ENCODE data around the gene INPP5J. TPM values are rescaled to one million over a fixed set of nuclear protein-coding genes. Genes with fewer than 3 reads are reported as not detected.
"Not testable (repeated sequence)": the region's sequence is repeated elsewhere in the genome, so short reads cannot be mapped to it uniquely, and the experiment has no call there.

Gene INPP5J
- polyA plus RNA-seq, 3 donors: 3.6 to 5.4 (median 4.1) TPM

DNA sequence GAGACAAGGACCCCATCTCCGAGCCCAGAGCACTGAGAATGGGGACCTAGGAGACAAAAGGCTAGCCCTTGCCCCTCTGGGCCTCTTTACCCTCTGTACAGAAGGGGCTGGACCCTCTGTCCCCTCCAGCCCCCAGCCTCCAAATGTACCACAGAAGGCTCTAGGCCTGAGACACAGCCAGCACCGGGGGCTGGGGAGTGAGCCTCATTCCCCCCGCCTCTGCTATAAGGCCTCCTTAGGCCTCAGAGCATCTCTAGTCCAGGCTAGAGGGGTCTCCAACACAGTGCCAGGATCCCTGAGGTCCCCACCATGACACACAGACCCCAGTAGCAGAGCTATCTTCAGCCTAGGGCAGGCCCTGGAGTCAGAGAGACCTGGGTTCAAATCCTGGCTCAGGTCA, 36.8 kb upstream of the INPP5J start:
- no peak for DNase-seq (ENCODE audit: extremely low read depth in 1 of 11, low read depth in 9 of 11, low spot score in 4 of 11)

DNA sequence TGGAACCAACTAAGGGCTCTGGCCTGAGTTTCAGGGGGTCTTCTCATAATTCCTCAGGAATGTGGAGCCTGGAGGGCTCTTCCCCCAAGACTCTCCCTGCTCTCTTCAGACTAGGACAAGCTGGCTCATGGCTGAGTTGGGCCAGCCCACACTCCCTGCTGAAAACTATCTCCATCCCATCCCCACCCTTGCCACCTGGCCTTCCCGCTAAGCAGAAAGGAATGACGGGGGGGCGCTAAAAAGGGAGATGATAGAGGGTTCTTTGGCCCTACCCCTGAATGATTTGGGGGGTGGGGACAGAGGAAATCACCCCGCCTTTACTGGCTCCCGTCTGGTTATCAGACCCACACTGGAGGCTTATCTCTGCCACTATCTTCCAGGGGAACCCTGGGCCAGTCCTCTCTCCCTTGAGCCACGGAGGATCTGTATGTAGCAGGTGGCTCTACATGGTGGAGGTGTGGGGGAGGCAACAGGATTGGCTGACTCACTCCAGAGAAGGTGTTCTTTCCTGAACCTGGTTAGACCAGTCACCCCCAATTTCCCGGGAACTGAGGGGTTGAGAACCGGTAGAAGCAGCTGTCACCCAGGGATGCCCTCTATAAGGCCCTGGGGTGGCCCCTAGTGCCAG, 35.9 kb upstream of the INPP5J start:
- no peak for DNase-seq (ENCODE audit: extremely low read depth in 1 of 11, low read depth in 9 of 11, low spot score in 4 of 11)

DNA sequence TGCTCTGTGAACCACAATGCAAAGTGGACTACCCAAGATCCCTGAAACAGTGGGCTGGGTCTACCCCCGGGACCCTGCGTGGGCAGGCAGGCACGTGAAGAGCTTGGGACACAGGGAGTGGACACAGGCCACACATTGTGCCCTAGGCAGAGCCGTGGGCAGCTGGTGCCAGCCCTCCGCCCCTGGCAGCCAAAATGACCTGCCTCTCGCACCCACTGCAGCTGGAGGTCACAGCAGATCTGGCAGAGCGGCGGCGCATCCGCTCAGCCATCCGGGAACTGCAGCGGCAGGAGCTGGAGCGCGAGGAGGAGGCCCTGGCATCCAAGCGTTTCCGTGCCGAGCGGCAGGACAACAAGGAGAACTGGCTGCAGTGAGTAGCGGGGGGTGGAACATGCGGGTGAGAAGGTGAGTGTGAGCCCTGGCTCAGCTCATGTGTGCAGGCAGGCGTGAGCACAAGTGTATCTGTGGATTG, 35.0 kb upstream of the INPP5J start:
- DNase-seq (ENCODE audit: extremely low read depth in 1 of 11, low read depth in 9 of 11, low spot score in 4 of 11): no peak

GRCh38 chr22:31088233-31088986, 34.4 kb upstream of the INPP5J start:
- DNase-seq (ENCODE audit: extremely low read depth in 1 of 11, low read depth in 9 of 11, low spot score in 4 of 11): no peak

GRCh38 chr22:31089160-31090100, 33.3 kb upstream of the INPP5J start:
- no peak for DNase-seq (ENCODE audit: extremely low read depth in 1 of 11, low read depth in 9 of 11, low spot score in 4 of 11)

DNA sequence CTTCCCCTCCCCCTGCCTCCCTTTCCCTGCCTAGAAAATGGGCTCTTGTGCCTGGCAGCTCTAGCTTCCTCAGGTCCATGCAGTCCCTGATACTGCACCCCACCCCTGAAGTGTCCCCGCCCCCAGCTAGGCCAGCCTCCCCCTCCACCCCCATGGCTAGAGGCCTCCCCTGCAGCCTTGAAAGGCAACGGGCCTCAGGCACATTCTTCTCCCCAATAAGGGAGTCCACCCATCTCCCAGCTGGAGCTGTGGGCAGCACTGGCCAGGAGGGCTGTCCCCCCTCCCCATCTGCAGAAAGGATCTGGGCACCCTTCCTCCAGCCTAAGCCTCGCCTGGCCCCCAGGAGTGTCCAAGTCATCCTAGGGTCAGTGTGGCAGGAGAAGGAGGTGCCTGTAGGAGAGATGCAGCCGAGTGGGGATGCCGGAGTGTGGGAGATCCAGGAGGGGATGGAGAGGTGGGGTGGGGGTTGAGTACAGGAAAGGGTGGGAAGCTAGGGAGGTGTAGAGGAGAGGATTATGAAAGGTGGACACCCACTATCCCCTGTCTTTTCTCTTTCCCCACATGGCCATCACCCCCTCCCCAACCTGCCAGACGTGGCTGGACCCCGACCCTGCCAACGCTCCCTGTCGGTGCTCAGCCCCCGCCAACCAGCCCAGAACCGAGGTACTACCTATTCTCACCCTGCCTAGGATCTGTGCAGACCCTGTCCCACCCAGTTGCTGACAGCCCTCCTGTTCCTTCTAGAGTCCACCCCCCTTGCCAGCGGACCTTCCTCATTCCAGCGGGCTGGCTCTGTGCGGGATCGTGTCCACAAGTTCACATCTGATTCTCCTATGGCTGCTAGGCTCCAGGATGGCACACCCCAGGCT, 32.3 kb upstream of the INPP5J start:
- no peak for DNase-seq (ENCODE audit: extremely low read depth in 1 of 11, low read depth in 9 of 11, low spot score in 4 of 11)

- DNase-seq (ENCODE audit: extremely low read depth in 1 of 11, low read depth in 9 of 11, low spot score in 4 of 11): no peak
These were observed 31.4 kb upstream of the INPP5J start for GRCh38 chr22:31091106-31091975.

DNA sequence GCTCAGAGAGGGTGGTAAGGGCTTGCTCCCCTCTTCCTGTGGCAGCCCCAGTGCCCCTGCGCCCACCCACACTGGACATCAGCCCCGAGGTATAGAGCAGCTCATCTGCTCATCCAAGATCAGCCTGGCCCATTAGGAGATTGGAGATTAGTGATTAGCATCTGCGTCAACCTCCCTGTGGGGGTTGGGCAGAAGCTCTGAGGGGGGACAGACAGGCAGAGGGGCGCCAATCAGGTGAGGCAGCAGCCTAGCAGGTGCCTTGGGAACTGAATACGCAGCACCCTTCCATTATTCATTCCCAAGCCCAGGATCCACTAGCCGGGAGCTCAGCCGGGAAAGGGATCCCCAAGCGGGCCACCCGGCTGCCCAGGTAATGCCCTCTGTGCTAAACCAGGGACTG, 30.6 kb upstream of the INPP5J start:
- no peak for DNase-seq (ENCODE audit: extremely low read depth in 1 of 11, low read depth in 9 of 11, low spot score in 4 of 11)

- no peak for DNase-seq (ENCODE audit: extremely low read depth in 1 of 11, low read depth in 9 of 11, low spot score in 4 of 11)
These were observed 29.5 kb upstream of the INPP5J start for GRCh38 chr22:31093086-31093850.

- DNase-seq (ENCODE audit: extremely low read depth in 1 of 11, low read depth in 9 of 11, low spot score in 4 of 11): no peak
These were observed 28.7 kb upstream of the INPP5J start for GRCh38 chr22:31094021-31094551.

DNA sequence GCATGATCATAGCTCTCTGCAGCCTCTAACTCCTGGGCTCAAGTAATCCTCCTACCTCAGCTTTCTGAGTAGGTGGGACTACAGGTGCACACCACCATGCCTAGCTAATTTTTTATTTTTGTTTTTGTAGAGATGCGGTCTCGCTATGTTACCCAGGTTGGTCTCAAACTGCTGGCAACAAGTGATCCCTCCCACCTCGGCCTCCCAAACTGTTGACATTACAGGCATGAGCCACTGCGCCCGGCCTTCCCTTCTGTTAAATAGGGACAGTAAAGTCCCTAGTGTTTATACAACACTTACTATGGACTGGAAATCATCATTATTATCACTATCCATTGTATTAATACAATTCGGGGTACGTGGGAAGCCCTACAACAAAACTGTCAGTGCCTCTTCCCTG, 28.0 kb upstream of the INPP5J start:
- DNase-seq (ENCODE audit: extremely low read depth in 1 of 11, low read depth in 9 of 11, low spot score in 4 of 11): no peak

DNA sequence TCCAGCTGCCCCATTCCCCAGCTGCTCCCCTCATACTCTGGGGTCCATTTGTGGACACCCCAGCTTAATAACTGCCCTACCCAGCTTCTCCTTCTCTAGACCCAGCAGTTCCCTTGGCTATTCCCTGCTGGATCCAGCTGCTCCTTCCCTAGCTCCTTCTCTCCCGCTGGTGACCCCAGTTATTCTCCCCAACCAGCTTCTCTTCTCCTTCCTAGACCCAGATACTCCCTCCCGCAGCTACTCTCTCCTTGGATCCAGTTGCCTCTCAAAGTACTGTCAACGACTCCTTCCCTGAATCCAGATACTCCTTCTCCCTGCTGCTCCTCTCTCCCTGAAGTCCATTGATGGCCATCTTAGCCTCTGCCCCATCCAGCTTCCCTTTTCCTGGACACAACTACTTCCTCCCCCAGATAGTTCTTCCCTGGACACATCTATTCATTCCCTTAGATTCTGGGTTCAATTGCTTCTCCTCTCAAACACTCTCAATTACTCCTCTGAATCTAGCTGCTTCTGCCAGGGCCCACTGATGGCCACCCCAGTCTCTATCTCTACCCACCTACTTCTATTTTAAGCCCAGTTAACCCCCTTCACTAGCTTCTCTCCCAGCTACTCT, 27.0 kb upstream of the INPP5J start:
- no peak for DNase-seq (ENCODE audit: extremely low read depth in 1 of 11, low read depth in 9 of 11, low spot score in 4 of 11)

DNA sequence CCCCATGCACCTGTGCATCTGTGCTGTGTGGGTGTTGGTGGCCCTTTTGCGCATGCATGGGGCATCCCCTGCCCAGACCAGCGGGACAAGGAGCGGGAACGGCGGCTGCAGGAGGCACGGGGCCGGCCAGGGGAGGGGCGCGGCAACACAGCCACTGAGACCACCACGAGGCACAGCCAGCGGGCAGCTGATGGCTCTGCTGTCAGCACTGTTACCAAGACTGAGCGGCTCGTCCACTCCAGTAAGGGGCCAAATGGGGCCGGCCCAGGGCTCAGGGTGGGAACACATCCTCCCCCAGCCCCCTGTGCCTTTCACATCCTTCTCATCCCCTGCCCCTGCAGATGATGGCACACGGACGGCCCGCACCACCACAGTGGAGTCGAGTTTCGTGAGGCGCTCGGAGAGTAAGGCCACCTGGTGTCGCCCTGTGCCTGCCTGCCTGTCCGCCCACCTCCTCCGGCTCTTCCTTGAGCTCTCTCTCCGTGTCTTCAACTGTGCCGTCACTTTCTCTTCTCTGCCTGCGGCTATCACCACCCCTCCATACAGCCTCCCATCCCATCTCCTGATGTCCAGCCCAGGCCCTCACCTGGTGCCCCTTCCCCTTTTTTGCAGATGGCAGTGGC, 26.0 kb upstream of the INPP5J start:
- no peak for DNase-seq (ENCODE audit: extremely low read depth in 1 of 11, low read depth in 9 of 11, low spot score in 4 of 11)

GRCh38 chr22:31097539-31097938, 25.2 kb upstream of the INPP5J start:
- not testable (repeated sequence) for DNase-seq (ENCODE audit: extremely low read depth in 1 of 11, low read depth in 9 of 11, low spot score in 4 of 11)

DNA sequence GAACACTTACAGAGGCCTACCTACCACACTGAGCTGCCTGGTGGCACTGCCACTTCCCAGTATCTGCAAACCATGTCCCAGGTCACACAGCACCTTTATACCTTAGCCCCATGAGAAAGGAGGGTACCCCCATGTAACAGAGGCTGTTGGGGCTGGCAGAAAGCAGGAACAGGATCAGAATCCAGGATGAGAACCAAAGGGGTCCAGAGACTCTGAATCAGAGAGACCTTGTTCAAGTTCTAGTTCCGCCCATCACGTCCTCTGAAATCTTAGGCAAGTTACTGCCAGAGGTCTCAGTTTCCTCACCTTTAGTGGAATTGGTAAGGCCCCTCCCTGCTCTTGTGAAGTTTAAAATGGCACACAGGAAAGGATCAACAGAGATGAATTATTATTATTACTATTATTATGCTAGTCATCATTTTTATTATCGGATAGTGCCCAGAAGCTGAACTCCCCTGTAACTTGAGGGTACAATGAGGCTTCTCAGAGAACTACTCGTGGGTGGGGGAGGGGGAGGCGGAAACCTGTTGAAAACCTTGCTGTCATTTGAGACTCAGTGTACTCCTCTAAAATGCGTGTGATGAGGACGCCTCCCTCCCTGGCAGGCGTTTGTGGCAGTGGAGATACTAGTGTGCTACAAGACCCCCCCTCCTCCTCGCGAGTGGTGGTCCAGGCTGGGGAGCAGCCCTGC, 24.7 kb upstream of the INPP5J start:
- no peak for DNase-seq (ENCODE audit: extremely low read depth in 1 of 11, low read depth in 9 of 11, low spot score in 4 of 11)

All from renal cortex interstitium (tissue), 11 donors.